Measurements from ENCODE around the gene SHLD2.
"Not testable (repeated sequence)": the region's sequence is repeated elsewhere in the genome, so short reads cannot be mapped to it uniquely, and the experiment has no call there.

SHLD2 gene

DNA sequence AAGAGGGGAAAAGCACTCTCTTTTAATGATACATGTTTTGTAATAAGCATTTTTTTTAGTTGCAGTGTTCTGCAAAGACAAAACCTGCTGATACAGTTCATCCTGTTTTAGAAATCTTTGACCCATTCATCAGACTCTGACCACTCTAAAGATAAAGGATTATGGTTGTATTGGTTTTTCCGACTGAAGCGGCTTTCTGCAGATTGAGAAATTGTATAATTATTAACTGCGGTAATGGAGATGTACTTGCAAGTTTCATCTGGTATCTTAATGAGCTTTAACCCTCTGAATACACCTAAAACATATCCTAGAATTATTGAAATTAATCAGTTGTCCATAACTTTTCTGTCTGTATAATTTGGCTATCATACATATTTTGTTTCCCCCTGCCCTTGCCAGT lies 50.6 kb downstream of the SHLD2 start:
- not testable (repeated sequence) for DNase-seq (ENCODE audit: low read depth)

GRCh38 chr10:87149020-87149609 lies 54.1 kb downstream of the SHLD2 start:
- not testable (repeated sequence) for DNase-seq (ENCODE audit: low read depth)

DNA sequence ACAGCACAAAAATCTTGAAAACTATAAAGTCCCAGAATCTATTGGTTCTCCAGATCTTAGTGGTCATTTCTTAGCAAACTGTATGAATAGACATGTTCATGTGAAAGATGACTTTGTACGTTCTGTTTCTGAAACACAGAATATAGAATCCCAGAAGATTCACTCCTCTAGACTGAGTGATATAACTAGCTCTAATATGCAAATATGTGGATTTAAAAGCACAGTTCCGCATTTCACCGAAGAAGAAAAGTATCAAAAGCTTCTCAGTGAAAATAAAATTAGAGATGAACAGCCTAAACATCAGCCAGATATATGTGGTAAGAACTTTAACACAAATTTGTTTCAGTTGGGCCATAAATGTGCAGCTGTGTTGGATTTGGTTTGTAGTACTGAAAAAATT lies 56.5 kb downstream of the SHLD2 start:
- DNase-seq (ENCODE audit: low read depth), result not testable (repeated sequence)

- not testable (repeated sequence) for DNase-seq (ENCODE audit: low read depth)
Measured at GRCh38 chr10:87156841-87157240, 61.8 kb downstream of the SHLD2 start.

DNA sequence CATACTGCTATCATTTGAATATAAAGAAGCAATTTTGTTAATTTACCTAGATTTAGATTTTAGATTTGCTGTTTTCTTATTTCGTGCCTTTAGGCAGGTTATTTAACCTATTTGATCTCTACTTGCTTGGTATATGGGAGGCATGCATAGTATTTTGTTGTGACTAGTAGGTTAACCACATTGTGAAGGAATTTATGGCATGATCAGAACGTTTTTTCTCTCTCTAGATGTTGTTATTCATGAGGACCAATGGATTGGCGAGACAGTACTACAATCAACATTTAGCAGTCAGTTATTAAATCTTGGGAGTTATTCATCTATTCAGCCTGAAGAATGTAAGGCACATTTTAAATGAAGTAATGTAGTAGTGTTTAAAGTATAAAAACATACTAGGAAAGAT lies 62.8 kb downstream of the SHLD2 start:
- DNase-seq (ENCODE audit: low read depth), result peak; percentile 85

GRCh38 chr10:87162703-87163293 lies 67.8 kb downstream of the SHLD2 start:
- not testable (repeated sequence) for DNase-seq (ENCODE audit: low read depth)

GRCh38 chr10:87163414-87163813 lies 68.4 kb downstream of the SHLD2 start:
- DNase-seq (ENCODE audit: low read depth), result not testable (repeated sequence)

DNA sequence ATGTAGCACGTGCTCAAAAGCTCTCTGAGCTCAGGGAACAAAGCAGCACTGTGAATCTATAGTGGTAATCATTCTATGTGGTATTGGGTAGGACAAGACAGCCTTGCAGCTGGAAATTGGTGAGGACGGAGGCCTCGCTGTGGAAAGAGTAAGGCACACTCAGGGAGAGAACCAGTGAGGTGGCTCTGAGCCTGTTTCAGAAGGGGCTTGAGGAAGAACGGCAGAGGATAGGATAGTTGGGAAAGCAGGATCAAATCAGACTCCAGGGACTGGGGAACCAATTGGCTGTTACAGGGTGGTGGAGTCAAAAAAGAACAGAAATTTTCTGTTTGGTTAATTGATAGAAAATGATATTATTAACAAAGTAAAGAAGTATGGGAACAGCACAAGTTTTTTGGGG lies 74.9 kb downstream of the SHLD2 start:
- DNase-seq (ENCODE audit: low read depth), result not testable (repeated sequence)

GRCh38 chr10:87170705-87171104 lies 75.7 kb downstream of the SHLD2 start:
- not testable (repeated sequence) for DNase-seq (ENCODE audit: low read depth)

- DNase-seq (ENCODE audit: low read depth), result not testable (repeated sequence)
Measured at GRCh38 chr10:87171670-87172069, 76.7 kb downstream of the SHLD2 start.

DNA sequence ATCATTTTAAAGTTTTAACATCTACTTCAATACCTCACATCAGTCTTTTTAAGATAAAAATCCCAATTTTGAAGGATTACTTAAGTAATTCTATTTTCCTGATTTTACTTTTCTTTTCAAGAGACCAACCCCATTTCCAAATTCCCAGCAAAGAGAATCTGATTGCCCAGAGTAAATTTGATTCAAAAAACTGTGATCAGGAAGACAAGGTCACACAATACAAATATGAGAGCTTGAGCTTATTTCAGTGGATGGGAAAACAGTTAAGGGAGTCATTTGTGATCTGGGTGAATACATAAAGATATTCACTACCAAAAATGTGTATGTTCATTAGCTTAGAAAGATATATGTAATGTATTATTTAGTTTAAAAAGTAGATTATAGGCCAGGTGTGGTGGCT lies 77.2 kb downstream of the SHLD2 start:
- not testable (repeated sequence) for DNase-seq (ENCODE audit: low read depth)

GRCh38 chr10:87177587-87177986 lies 82.6 kb downstream of the SHLD2 start:
- DNase-seq (ENCODE audit: low read depth), result not testable (repeated sequence)

DNA sequence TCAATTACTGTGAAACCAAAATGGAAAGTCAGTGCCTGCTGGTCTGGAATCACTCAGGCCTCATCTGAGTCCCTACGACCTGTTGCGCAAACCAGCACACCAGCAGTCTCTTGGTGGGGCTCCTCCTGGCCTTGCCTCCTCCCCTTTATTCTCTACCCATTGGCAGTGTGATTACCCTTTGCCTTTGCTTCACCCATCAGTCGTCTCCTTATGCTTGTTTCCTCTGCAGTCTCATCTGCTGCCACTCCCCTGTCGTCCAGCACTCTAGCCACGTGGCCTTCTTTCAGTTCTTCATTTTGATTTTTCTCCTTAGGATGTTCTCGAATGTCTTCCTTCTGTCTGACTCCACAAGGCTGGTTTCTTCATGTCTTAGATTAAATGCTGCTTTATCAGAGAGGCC lies 89.4 kb downstream of the SHLD2 start:
- DNase-seq (ENCODE audit: low read depth), result not testable (repeated sequence)

DNA sequence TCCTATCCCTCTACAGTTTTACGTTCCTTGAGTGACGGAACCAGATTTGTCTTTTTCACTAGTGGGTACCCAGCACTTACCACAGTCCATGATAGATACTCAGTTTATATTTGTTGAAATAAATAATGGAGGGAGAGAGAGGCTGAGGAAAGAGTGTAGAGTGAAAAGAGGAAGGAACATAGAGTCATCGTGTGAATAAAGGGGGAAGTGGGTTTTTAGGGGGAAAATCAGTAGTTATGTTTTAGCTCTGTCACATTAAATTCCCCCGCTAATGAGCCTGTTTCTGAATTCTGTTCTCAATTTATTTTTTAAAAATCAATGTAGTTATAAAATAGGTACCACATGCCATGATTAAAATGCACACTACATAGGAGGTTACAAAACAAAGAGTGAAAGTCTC lies 91.0 kb downstream of the SHLD2 start:
- DNase-seq (ENCODE audit: low read depth), result not testable (repeated sequence)

DNA sequence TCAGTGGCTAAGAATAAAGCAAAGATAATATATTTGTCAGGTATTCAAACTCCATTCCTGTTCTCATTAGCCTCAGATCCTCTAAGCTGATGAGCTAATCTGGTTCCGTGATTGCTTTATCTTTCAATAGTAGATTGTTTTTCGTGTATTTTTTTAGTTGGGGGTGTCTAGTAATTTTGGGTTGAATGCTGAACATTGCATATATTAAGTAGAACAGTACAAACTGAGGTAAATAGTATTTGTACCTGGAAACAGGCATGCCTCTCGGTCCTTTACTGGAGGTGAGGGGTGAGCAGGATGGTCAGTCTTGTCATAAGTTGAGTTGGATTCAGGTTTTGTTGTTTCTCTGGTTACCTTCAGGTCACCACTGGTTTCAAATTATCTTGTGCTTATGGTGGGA lies 92.6 kb downstream of the SHLD2 start:
- not testable (repeated sequence) for DNase-seq (ENCODE audit: low read depth)

GRCh38 chr10:87191841-87192240 lies 96.8 kb downstream of the SHLD2 start:
- DNase-seq (ENCODE audit: low read depth), result not testable (repeated sequence)

DNA sequence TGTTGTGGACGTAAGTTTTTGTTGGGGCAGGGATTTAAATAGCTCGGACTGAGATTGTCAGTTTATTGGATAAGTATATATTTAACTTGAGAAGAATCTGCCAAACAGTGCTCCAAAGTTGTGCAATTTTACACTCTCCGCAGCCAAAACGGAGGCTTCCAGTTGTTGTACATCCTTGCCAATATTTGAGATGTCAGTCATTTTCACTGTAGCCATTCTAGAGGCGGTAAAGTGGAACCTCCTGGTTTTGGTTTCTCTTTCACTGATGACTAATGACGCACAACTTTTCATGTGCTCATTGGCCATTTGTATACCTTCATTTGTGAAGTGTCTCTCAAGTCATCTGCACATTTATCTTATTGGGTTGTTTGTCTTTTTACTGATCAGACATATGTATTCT lies 105.9 kb downstream of the SHLD2 start:
- DNase-seq (ENCODE audit: low read depth), result peak; percentile 23

DNA sequence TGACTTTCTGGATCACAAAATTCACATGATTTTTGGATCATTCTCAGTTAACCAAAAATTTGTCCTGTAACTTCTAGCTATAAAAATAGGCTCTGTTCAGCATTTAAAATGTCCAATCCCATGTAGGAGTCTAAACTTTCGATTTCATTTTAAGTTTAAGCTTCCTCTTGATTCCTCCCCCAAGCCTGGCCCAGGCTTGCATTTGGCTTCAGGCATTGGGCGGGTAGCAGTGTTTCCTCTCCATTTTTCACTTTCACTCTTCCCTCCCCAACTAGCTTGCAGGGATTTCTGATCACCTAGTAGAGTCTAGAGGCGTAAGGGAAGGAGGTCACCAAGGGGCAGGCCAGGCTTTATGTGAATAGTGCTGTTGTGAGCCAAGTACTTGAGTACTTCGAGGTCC lies 109.8 kb downstream of the SHLD2 start:
- peak; percentile 13 for DNase-seq (ENCODE audit: low read depth)

- not testable (repeated sequence) for DNase-seq (ENCODE audit: low read depth)
Measured at GRCh38 chr10:87206922-87207321, 111.9 kb downstream of the SHLD2 start.

- not testable (repeated sequence) for DNase-seq (ENCODE audit: low read depth)
Measured at GRCh38 chr10:87210309-87210708, 115.3 kb downstream of the SHLD2 start.

DNA sequence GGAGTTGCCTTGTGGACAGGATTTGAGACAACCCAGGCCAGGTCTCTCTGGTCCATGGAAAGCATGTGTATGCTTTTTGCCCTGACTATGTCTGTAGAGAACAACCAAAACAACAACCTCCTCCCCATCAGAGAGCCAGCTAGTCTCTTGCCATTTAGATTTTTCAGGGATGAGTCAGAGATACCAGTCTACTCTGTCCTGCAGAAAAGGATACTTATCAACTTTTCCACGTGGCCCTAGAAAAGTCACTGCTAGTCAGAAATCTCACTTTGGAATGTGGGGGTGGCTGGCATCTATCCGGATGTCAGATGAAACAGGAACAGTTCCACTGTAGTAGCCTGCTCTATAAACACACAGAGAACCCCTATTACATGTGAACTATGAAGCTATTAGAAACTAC lies 116.8 kb downstream of the SHLD2 start:
- peak; percentile 80 for DNase-seq (ENCODE audit: low read depth)

- DNase-seq (ENCODE audit: low read depth), result not testable (repeated sequence)
Measured at GRCh38 chr10:87213150-87213765, 118.3 kb downstream of the SHLD2 start.

- not testable (repeated sequence) for DNase-seq (ENCODE audit: low read depth)
Measured at GRCh38 chr10:87213806-87214205, 118.8 kb downstream of the SHLD2 start.

Measured in EH (cell line).